ENCODE results near the gene NPEPPS.

Gene NPEPPS

DNA sequence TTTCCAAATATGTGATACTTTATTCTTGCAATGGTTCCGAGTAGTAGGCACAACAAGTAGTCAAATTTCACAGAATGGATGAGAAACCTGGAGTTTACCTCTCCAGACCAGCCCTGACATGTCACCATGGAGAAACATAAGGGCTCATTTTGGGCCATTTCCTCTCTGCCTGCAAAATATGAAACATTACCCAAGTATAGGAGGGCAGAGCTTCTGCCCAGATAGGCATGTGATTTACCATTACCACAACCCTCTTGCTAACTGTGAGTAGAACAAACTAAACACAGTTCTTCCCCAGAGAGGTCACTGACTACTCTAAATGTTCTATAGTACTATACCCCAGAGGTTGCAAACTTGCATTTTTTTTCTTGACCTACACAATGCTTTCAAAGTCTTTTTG, 103.1 kb downstream of the NPEPPS start:
- DNase-seq: no peak

GRCh38 chr17:47634870-47635269, 104.0 kb downstream of the NPEPPS start:
- no peak for DNase-seq

DNA sequence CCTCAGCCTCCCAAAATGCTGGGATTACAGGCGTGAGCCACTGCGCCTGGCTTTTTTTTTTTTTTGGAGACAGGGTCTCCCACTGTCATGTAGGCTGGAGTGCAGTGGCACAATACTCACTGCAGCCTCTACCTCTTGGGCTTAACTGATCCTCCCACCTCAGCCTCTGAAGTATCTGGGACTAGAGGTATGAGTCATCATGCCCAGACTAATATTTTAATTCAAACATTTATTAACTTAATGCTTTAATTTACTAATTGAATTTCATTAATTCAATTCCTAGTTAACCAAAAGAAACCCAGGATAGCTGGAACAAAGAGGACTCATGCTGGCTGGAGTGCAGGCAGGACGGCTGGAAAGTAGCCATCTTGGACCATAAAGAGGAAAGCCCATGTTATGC, 104.8 kb downstream of the NPEPPS start:
- no peak for DNase-seq

DNA sequence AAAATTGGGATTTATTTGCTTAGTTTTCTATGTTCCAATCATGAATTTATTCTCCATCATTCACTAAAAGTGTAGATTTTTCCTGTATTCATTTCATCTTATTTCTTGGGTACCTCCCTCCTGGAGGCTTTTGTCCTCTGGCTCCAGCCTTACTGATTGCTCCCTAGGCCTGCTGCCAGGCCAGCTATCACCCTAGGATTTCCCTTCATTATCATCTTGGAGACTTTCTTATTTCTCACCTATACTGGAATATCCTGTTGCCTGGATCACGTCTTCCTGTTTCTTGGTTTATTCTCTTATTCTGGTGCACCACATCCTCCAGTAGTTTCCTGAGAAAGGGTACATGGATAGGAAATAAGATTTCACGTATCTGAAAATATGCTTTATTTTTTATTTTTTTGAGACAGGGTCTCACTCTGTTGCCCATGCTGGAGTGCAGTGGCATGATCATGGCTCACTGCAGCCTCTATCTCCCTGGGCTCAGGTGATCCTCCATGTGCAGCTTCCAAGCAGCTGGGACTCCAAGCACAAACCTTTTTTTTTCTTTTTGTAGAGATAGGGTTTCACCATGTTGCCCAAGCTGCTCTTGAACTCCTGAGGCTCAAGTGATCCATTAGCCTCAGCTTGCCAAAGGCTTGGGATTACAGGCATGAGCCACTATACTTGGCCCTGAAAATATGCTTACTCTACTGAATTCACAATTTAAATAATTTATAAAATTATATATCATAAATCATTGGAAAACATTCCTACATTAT, 105.5 kb downstream of the NPEPPS start:
- no peak for DNase-seq

DNA sequence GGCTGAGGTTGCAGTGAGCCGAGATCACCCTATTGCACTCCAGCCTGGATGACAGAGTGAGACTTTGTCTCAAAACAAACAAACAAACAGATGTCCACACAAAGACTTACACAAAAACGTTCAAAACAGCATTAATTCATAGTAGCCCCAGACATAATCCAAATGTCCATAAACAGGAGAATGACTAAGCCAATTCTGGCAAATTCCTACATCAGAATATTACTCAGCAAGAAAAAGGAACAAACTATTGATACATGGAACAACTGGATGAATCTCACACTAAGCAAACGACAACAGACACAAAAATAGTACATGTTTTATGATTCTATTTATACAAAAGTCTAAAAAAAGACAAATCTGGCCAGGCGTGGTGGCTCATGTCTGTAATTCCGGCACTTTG, 108.0 kb downstream of the NPEPPS start:
- DNase-seq: no peak

DNA sequence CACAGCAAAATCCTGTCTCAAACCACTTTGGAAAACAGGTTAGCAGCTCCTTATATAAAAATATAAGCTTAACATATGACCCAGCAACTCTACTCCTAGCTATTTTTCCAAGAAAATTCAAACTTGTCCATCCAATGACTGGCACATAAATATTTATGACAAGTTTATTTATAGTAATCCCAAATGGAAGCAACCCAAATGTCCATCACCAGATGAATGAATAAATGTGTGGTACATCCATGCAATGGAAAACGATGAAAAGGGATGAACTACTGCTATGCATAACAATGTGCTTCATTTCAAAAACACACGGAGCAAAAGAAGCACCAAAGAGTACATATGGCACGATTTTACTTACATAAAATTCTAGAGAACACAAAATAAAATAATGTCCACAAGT, 109.2 kb downstream of the NPEPPS start:
- DNase-seq: no peak

DNA sequence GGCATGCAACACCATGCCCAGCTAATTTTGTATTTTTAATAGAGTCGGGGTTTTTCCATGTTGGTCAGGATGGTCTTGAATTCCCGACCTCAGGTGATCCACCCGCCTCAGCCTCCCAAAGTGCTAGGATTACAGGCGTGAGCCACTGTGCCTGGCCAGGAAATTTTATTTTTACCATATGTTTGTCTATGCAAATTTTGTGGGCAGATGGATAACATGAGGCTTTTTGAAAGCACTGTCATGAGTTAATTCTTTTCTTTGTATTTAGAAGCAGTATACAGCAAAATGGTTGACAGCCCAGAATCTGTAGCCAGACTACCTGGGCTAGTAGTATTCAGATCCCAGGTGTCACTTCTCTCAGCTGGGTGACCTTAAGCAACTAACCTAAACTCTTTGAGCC, 110.3 kb downstream of the NPEPPS start:
- DNase-seq: no peak

- no peak for DNase-seq
Measured at GRCh38 chr17:47643116-47643515, 112.2 kb downstream of the NPEPPS start.

DNA sequence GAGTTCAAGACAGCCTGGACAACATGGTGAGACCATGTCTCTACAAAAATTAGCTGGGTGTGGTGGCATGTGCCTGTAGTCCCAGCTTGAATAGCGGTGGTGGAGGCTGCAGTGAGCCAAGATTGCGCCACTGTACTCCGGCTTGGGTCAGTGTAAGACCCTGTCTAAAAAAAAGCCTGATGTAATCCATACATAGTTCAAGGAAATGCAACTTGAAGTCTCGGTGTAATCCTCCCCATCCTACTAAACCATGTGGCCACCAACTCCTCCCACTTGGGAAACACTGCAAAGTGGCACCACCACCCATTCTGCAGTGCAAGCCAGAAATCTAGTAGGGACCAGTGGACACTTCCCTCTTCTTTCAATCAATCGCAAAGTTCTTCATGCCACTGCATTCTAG, 113.4 kb downstream of the NPEPPS start:
- DNase-seq: no peak

DNA sequence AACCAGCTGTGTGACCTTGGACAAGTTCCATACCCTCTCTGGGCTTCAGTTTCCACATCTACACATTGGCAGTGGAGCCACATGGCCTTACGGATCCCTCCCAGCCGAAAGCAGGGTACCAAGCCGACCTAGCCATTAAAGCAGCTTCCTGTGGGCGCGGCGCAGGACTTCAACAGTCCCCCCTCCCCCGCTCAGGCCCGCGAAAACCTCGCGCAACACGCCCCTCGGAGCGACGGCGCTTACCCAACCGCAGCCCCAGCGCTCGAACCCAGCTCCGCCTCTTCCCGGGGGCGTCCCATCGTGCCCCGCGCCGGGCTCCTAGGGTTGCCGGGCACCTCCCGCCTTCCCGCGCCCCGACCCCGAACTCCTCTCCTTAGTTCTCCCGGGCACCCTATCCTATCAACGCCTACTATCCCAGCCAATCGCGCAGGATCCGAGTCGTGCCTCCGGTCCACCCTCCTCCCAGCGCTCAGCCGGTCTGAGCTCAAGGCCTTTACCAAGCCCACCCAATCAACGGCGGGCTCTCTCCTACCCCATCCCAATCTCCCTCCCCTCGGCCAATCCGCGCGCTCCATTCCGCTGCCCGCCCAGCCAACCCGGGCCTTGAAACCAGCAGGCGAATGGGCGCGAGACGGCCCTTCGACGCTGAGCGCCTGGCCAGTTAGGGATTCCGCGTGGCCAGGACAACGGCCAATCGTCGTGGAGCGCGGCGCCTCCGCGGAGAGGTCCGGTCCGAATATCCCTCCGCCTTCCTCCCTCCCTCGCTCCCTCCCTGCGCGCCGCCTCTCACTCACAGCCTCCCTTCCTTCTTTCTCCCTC, 118.5 kb downstream of the NPEPPS start, which contains the start of gene KPNB1:
Gene KPNB1 (plus strand): TSS at position 767 of the 819 bp plus-strand sequence. CDS start 326 bp downstream, outside the sequence.
- peak; percentile 95 to 100 (median 97) for DNase-seq

DNA sequence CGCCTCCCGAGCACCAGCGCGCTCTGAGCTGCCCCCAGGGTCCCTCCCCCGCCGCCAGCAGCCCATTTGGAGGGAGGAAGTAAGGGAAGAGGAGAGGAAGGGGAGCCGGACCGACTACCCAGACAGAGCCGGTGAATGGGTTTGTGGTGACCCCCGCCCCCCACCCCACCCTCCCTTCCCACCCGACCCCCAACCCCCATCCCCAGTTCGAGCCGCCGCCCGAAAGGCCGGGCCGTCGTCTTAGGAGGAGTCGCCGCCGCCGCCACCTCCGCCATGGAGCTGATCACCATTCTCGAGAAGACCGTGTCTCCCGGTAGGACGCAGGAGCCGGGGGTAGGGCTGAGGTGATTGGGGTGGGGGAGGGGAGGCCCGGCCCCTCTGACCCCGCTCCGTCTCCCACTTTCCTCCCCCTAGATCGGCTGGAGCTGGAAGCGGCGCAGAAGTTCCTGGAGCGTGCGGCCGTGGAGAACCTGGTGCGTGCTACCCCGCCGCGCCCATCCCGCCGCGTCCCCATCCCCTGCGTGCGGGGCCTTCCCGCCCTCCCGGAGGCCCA, 119.1 kb downstream of the NPEPPS start:
- peak in 3 of 5 experiments; percentile 27 to 85 (median 44) for DNase-seq

GRCh38 chr17:47650525-47651522, 119.9 kb downstream of the NPEPPS start:
- DNase-seq: peak; percentile 82 to 98 (median 87)

DNA sequence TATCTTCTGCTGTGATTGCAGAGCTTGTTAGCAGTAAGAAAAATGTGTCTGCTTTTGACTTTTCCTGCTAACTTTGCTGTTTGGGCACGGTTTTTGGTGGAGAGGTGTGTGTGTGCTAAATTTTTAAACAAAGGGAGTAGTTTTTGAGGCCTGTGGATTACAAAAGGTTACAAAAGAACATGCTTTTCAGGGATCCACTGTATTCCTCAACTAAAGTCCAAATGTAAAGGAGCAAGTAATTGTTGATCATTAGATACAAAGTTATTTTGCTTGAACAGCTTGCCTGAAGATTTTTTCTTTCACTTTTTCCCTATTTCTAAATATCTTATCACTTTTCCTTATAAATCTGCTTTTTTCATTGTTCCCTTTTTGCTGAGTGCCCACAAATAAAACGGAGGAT, 120.8 kb downstream of the NPEPPS start:
- DNase-seq: no peak

GRCh38 chr17:47652570-47652969, 121.7 kb downstream of the NPEPPS start:
- no peak for DNase-seq

GRCh38 chr17:47653442-47653841, 122.5 kb downstream of the NPEPPS start:
- DNase-seq: no peak

GRCh38 chr17:47654991-47655390, 124.1 kb downstream of the NPEPPS start:
- DNase-seq: no peak

- DNase-seq: peak in 2 of 5 experiments; percentile 26 to 84
Measured at GRCh38 chr17:47660064-47660492, 129.2 kb downstream of the NPEPPS start.

DNA sequence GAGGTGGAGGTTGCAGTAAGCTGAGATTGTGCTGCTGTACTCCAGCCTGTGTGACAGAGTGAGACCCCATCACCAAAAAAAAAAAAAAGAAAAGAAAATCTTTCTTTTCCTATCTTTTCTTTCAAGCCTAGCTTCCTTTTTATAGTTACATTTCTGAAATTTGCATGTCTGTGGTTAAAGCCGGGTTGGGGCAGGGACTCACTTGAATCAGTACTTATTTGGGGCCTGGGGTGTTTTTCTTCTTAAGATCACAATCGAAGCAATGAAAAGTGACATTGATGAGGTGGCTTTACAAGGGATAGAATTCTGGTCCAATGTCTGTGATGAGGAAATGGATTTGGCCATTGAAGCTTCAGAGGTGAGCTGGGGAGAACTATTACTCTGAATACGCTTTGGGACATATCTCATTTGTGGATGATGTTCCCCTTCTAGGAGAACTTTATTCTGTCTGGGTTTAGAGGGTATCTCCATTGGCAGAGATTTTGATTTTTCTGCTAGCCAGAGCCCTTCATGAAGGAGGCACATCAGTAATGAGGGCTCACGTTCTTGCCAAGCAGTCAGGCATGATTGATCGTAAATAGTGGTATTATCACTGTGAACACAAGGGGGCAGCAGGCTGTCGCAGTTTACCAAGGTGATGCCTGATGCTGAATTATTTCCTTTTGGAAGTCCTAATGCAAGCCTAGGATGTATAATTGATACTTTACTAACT, 133.2 kb downstream of the NPEPPS start:
- peak in 4 of 5 experiments; percentile 24 to 65 (median 38) for DNase-seq

- no peak for DNase-seq
Measured at GRCh38 chr17:47664624-47664941, 133.7 kb downstream of the NPEPPS start.

DNA sequence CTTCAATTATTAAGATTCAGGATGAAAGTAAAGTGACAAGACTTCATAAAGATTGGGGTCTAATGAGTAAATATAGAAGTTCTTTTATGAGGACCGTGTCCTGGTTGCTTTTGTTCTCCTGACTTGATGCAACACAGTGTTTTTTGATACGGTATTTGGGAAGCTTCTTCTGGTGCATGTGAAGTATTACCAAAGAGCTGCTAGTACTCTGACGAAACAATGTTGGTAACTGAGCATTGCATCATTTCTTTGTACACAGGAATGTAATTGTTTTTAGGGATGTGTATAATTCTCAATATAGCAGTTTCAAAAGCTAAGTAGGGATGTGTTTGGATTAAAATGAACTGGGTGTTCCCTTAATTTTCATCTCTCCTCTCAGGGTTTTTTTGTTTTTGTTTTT, 134.7 kb downstream of the NPEPPS start:
- DNase-seq: no peak

GRCh38 chr17:47669081-47669480, 138.2 kb downstream of the NPEPPS start:
- DNase-seq: no peak

DNA sequence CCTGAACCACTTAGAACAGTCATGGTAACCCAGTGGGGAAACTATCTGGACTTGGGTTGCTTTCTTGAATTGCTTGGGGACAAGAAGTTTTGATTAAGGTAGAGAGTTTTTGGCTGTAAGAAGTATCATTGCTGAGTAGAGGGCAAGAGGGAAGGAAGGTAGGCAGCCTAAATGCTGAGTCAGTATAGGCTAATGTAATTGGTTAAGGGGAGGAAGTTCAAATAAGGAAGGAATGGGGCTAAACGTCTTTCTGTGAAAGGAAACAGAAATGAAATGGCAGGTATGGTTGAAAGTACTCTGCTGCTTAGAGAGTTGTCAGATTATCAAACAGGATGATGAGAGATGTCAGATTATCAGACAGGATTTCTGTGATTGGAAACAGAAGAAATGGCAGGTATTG, 139.2 kb downstream of the NPEPPS start:
- peak in 1 of 5 experiments; percentile 55 for DNase-seq
